HUDEP-2 (cell line): ENCODE results near the gene EVPLL.
"Not testable (repeated sequence)": the region's sequence is repeated elsewhere in the genome, so short reads cannot be mapped to it uniquely, and the experiment has no call there.

ENCODE experiments used
- DNase-seq, 76 experiments: peaks; one replicate each; lab custom pipeline; 2025; ENCODE audit not compliant: unreplicated experiment in 76 of 76; lab: John Stamatoyannopoulos, UW

EVPLL gene

GRCh38 chr17:18377437-18378204 lies at the start of gene EVPLL:
Gene EVPLL, plus strand, starts transcription at chr17:18377778. Its CDS starts 3,160 bp downstream, at chr17:18380938.
- peak in 70 of 76 experiments; percentile 19 to 89 (median 63) for DNase-seq

- DNase-seq: no peak
Observed at GRCh38 chr17:18328643-18329204, 48.9 kb upstream of the EVPLL start.

GRCh38 chr17:18331879-18332278 lies 45.7 kb upstream of the EVPLL start:
- DNase-seq: no peak

GRCh38 chr17:18332909-18333489 lies 44.6 kb upstream of the EVPLL start:
- DNase-seq: no peak

GRCh38 chr17:18338158-18338557 lies 39.4 kb upstream of the EVPLL start:
- DNase-seq: not testable (repeated sequence)

- DNase-seq: no peak
Observed at GRCh38 chr17:18339933-18340332, 37.6 kb upstream of the EVPLL start.

GRCh38 chr17:18344021-18344420 lies 33.6 kb upstream of the EVPLL start:
- DNase-seq: no peak

GRCh38 chr17:18353541-18353940 lies 24.0 kb upstream of the EVPLL start:
- no peak for DNase-seq

GRCh38 chr17:18356624-18357023 lies 21.0 kb upstream of the EVPLL start:
- no peak for DNase-seq

GRCh38 chr17:18360518-18360917 lies 17.1 kb upstream of the EVPLL start:
- no peak for DNase-seq

- DNase-seq: no peak
Observed at GRCh38 chr17:18361837-18362697, 15.5 kb upstream of the EVPLL start.

- DNase-seq: peak in 2 of 76 experiments; percentile 5 to 24
Observed at GRCh38 chr17:18362698-18363100, 14.9 kb upstream of the EVPLL start.

- DNase-seq: peak in 75 of 76 experiments; percentile 21 to 96 (median 90)
Observed at GRCh38 chr17:18363101-18364049, 14.2 kb upstream of the EVPLL start, which contains the start of gene SHMT1. Gene SHMT1, minus strand, starts transcription at chr17:18363550. Its CDS starts 7,569 bp downstream, at chr17:18355981.

GRCh38 chr17:18364166-18364565 lies 13.4 kb upstream of the EVPLL start:
- no peak for DNase-seq

GRCh38 chr17:18368946-18369345 lies 8.6 kb upstream of the EVPLL start:
- no peak for DNase-seq

GRCh38 chr17:18370761-18371160 lies 6.8 kb upstream of the EVPLL start:
- no peak for DNase-seq

- no peak for DNase-seq
Observed at GRCh38 chr17:18371455-18371854, 6.1 kb upstream of the EVPLL start.

GRCh38 chr17:18373181-18373580 lies 4.4 kb upstream of the EVPLL start:
- DNase-seq: peak in 24 of 76 experiments; percentile 4 to 59 (median 18)

- no peak for DNase-seq
Observed at GRCh38 chr17:18374216-18374615, 3.4 kb upstream of the EVPLL start.

- no peak for DNase-seq
Observed at GRCh38 chr17:18378205-18378505, 577 bp downstream of the EVPLL start.
